Chondrocyte (in vitro differentiated cells): ENCODE measurements around the gene ABL1. TPM values are rescaled to one million over a fixed set of nuclear protein-coding genes. Genes with fewer than 3 reads are reported as not detected.

Source experiments
- DNase-seq: peaks from one replicate; pipeline ENCODE4 v3.0.0; 2021; ENCODE audit warnings: mixed read lengths, low spot score
- H3K27ac Mint-ChIP-seq: one replicate; pipeline ENCODE4 v1.8.0; 2021; ENCODE audit warnings: mild to moderate bottlenecking, moderate library complexity, mixed read lengths; ENCODE audit not compliant: unreplicated experiment
- H3K27me3 Mint-ChIP-seq: 2 replicates; pipeline ENCODE4 v1.8.0; 2021; ENCODE audit warnings: low read depth, mixed read lengths
- H3K36me3 Mint-ChIP-seq: 2 replicates; pipeline ENCODE4 v1.8.0; 2021; ENCODE audit warnings: low read depth, mixed read lengths
- H3K4me1 Mint-ChIP-seq: 2 replicates; pipeline ENCODE4 v1.8.0; 2021; ENCODE audit warnings: low read depth, mild to moderate bottlenecking, mixed read lengths
- H3K4me3 Mint-ChIP-seq: one replicate; pipeline ENCODE4 v1.8.0; 2021; ENCODE audit warnings: mild to moderate bottlenecking, moderate library complexity, mixed read lengths; ENCODE audit not compliant: unreplicated experiment
- H3K9me3 Mint-ChIP-seq: 2 replicates; pipeline ENCODE4 v1.8.0; 2021; ENCODE audit warnings: low read depth, mixed read lengths
- CTCF ChIP-seq: fragments of 200-600 bp; sonication (generic); IDR thresholded peaks from 2 replicates; pipeline ENCODE4 v1.5.0; 2021; ENCODE audit warnings: antibody characterized with exemption, mild to moderate bottlenecking, moderate library complexity
- total RNA-seq: library from RNA; stranded (reverse); gene quantifications from 3 replicates; pipeline ENCODE4 v1.2.1, GENCODE V29; 2021

Gene ABL1
- total RNA-seq, 1 donor from 2014 or later: 93.7 TPM

- peak; percentile 38 for DNase-seq
Observed at GRCh38 chr9:130874783-130875182, 39.7 kb downstream of the ABL1 start.

GRCh38 chr9:130877300-130877699, 42.2 kb downstream of the ABL1 start:
- no peak overlapping the region for H3K27ac Mint-ChIP-seq
- DNase-seq: no peak
- H3K9me3 Mint-ChIP-seq: no peaks in the 10 kb centered on the region
- no peaks in the 10 kb centered on the region for H3K27me3 Mint-ChIP-seq
- peaks cover 46% of the 10 kb centered on the region for H3K36me3 Mint-ChIP-seq
- no peak overlapping the region for H3K4me3 Mint-ChIP-seq
- no peaks in the 10 kb centered on the region for H3K4me1 Mint-ChIP-seq
- no peak for TF ChIP-seq CTCF

More at GRCh38 chr9:130874783-130875182, 39.7 kb downstream of the ABL1 start:
- TF ChIP-seq CTCF: no peak
- Mint-ChIP-seq H3K4me1 (peaks cover 6% of the 10 kb centered on the region), H3K9me3 (no peaks in the 10 kb centered on the region), H3K27ac (no peak overlapping the region), H3K4me3 (no peak overlapping the region), H3K36me3 (peaks cover 35% of the 10 kb centered on the region), H3K27me3 (no peaks in the 10 kb centered on the region)

- Mint-ChIP-seq H3K4me1 (no peaks in the 10 kb centered on the region), H3K9me3 (no peaks in the 10 kb centered on the region), H3K36me3 (peaks cover 40% of the 10 kb centered on the region), H3K4me3 (no peak overlapping the region), H3K27ac (no peak overlapping the region), H3K27me3 (no peaks in the 10 kb centered on the region)
- TF ChIP-seq CTCF: no peak
- no peak for DNase-seq
Observed at GRCh38 chr9:130878295-130878694, 43.2 kb downstream of the ABL1 start.

- no peak overlapping the region for H3K4me3 Mint-ChIP-seq
- H3K9me3 Mint-ChIP-seq: no peaks in the 10 kb centered on the region
- TF ChIP-seq CTCF: no peak
- no peak for DNase-seq
- H3K4me1 Mint-ChIP-seq: no peaks in the 10 kb centered on the region
- H3K27me3 Mint-ChIP-seq: no peaks in the 10 kb centered on the region
- no peak overlapping the region for H3K27ac Mint-ChIP-seq
- H3K36me3 Mint-ChIP-seq: peaks cover 37% of the 10 kb centered on the region
Observed at GRCh38 chr9:130879863-130880411, 44.9 kb downstream of the ABL1 start.

- Mint-ChIP-seq H3K9me3 (no peaks in the 10 kb centered on the region), H3K27ac (no peak overlapping the region), H3K27me3 (no peaks in the 10 kb centered on the region), H3K36me3 (peaks cover 37% of the 10 kb centered on the region), H3K4me3 (no peak overlapping the region), H3K4me1 (no peaks in the 10 kb centered on the region)
- DNase-seq: no peak
- no peak for TF ChIP-seq CTCF
Observed at GRCh38 chr9:130880599-130881220, 45.7 kb downstream of the ABL1 start.
